Endodermal cell (in vitro differentiated cells): ENCODE results near the gene CCNA2. TPM values are rescaled to one million over a fixed set of nuclear protein-coding genes. Genes with fewer than 3 reads are reported as not detected.
A peak's percentile ranks its signal among the peaks of the same experiment; 100 is the strongest.

Experiments used
- DNase-seq: peaks from one replicate; pipeline ENCODE4 v3.0.0-alpha.2; 2017
- H3K27ac ChIP-seq: 2 replicates; pipeline ENCODE4 v1.5.1; 2013; ENCODE audit warnings: mild to moderate bottlenecking, low read depth, low read length, moderate library complexity
- H3K27me3 ChIP-seq: 2 replicates; pipeline ENCODE4 v1.6.1; 2013; ENCODE audit warnings: mild to moderate bottlenecking, low read length, moderate library complexity; ENCODE audit not compliant: insufficient read depth, control insufficient read depth, poor library complexity, severe bottlenecking
- H3K36me3 ChIP-seq: 2 replicates; pipeline ENCODE4 v1.7.0; 2013; ENCODE audit warnings: mild to moderate bottlenecking, low read length, moderate library complexity; ENCODE audit not compliant: control insufficient read depth, insufficient read depth
- H3K4me1 ChIP-seq: one replicate; pipeline ENCODE4 v1.7.0; 2013; ENCODE audit warnings: low read length; ENCODE audit not compliant: control insufficient read depth, insufficient read depth
- H3K4me3 ChIP-seq: 2 replicates; pipeline ENCODE4 v1.5.1; 2013; ENCODE audit warnings: mild to moderate bottlenecking, low read length, moderate library complexity
- H3K9ac ChIP-seq: 2 replicates; pipeline ENCODE4 v1.6.1; 2013; ENCODE audit warnings: mild to moderate bottlenecking, low read length, moderate library complexity; ENCODE audit not compliant: poor library complexity, severe bottlenecking; ENCODE audit errors: extremely low read depth
- H3K9me3 ChIP-seq: 2 replicates; pipeline ENCODE4 v1.6.1; 2013; ENCODE audit warnings: mild to moderate bottlenecking, low read length, moderate library complexity; ENCODE audit not compliant: control insufficient read depth
- H3K27ac Mint-ChIP-seq: 2 replicates; pipeline ENCODE4 v1.8.0; 2020; ENCODE audit warnings: mixed read lengths
- H3K27me3 Mint-ChIP-seq: 2 replicates; pipeline ENCODE4 v1.8.0; 2021; ENCODE audit warnings: mild to moderate bottlenecking, mixed read lengths; ENCODE audit not compliant: insufficient read depth
- H3K36me3 Mint-ChIP-seq: 2 replicates; pipeline ENCODE4 v1.8.0; 2020; ENCODE audit warnings: low read depth, mixed read lengths
- H3K4me1 Mint-ChIP-seq: 2 replicates; pipeline ENCODE4 v1.8.0; 2020; ENCODE audit warnings: mixed read lengths
- H3K4me3 Mint-ChIP-seq: 2 replicates; pipeline ENCODE4 v1.8.0; 2020; ENCODE audit warnings: mild to moderate bottlenecking, moderate library complexity, mixed read lengths
- H3K9me3 Mint-ChIP-seq: 2 replicates; pipeline ENCODE4 v1.8.0; 2020; ENCODE audit warnings: mild to moderate bottlenecking, mixed read lengths
- CTCF ChIP-seq: fragments of 200-600 bp; sonication (generic); conservative IDR thresholded peaks from 2 replicates; pipeline ENCODE4 v1.5.0; 2021; ENCODE audit warnings: antibody characterized with exemption, mild to moderate bottlenecking
- WGBS, 2 experiments: methylation state at CpG; one replicate each; pipeline versions ENCODE4 v1.1.5 to v1.1.7; 2013; ENCODE audit warnings: missing lambda C conversion rate in 2 of 2, mixed read lengths in 1 of 2; ENCODE audit not compliant: insufficient coverage in 1 of 2, insufficient read length in 1 of 2; 5-methylcytosine and 5-hydroxymethylcytosine counted together
- total RNA-seq, 2 donors: library from RNA; stranded (reverse); fragmentation: NEBNext Ultra II Directional in 1 of 2; extraction: Animal tissue kit (Norgen Biotek cat#: 25700) in 1 of 2; gene quantifications; 2 replicates in 1 of 2; 3 replicates in 1 of 2; pipeline ENCODE4 v1.2.1, GENCODE V29; 2021

CCNA2 gene
- total RNA-seq, 2 donors from 2014 or later, result 62.8 to 82.2 TPM

GRCh38 chr4:121800961-121801714, 22.5 kb downstream of the CCNA2 start, which contains the start of gene EXOSC9:
TSS of gene EXOSC9 (plus strand) at chr4:121801323. CDS start at chr4:121801425, 102 bp downstream.
- DNase-seq, result peak; percentile 98
- Histone ChIP-seq H3K9me3 (no peaks in the 10 kb centered on the region), H3K4me3 (peak within 1 kb of the TSS; percentile 93), H3K27ac (peak within 1 kb of the TSS; percentile 52), H3K36me3 (peaks cover 35% of the 10 kb centered on the region), H3K9ac (peak within 1 kb of the TSS; percentile 89), H3K4me1 (no peaks in the 10 kb centered on the region), H3K27me3 (no peaks in the 10 kb centered on the region)
- Mint-ChIP-seq H3K4me3 (peak within 1 kb of the TSS; percentile 86), H3K9me3 (no peaks in the 10 kb centered on the region), H3K4me1 (peaks cover 8% of the 10 kb centered on the region), H3K27ac (peak within 1 kb of the TSS; percentile 98), H3K27me3 (peaks cover 4% of the 10 kb centered on the region), H3K36me3 (peaks cover 27% of the 10 kb centered on the region)
- WGBS, 2 experiments, result 0 to 2% methylated on average over 20 to 48 of the region's 48 CpGs
- no peak for TF ChIP-seq CTCF

- Mint-ChIP-seq H3K36me3 (peaks cover 23% of the 10 kb centered on the region), H3K9me3 (no peaks in the 10 kb centered on the region), H3K4me1 (peaks cover 8% of the 10 kb centered on the region), H3K4me3 (peak overlapping the region; percentile 86), H3K27me3 (peaks cover 4% of the 10 kb centered on the region), H3K27ac (peak overlapping the region; percentile 98)
- Histone ChIP-seq H3K9me3 (no peaks in the 10 kb centered on the region), H3K36me3 (peaks cover 31% of the 10 kb centered on the region), H3K27me3 (no peaks in the 10 kb centered on the region), H3K27ac (peak overlapping the region; percentile 42), H3K9ac (peak overlapping the region; percentile 89), H3K4me1 (no peaks in the 10 kb centered on the region), H3K4me3 (peak overlapping the region; percentile 93)
- DNase-seq, result no peak
- WGBS, 2 experiments, result 73 to 92% methylated on average over 5 to 8 of the region's 8 CpGs
- no peak for TF ChIP-seq CTCF
Measured at GRCh38 chr4:121800638-121800960, 23.1 kb downstream of the CCNA2 start.

- peaks cover 17% of the 10 kb centered on the region for H3K36me3 Mint-ChIP-seq
- no peak for TF ChIP-seq CTCF
- no peak overlapping the region for H3K27ac Mint-ChIP-seq
- H3K27me3 Mint-ChIP-seq, result peaks cover 7% of the 10 kb centered on the region
- peak overlapping the region; percentile 93 for H3K4me3 ChIP-seq
- peaks cover 25% of the 10 kb centered on the region for H3K36me3 ChIP-seq
- H3K9ac ChIP-seq, result no peak overlapping the region
- H3K27me3 ChIP-seq, result no peaks in the 10 kb centered on the region
- no peaks in the 10 kb centered on the region for H3K9me3 Mint-ChIP-seq
- no peak overlapping the region for H3K4me3 Mint-ChIP-seq
- peaks cover 9% of the 10 kb centered on the region for H3K4me1 Mint-ChIP-seq
- DNase-seq, result no peak
- no peak overlapping the region for H3K27ac ChIP-seq
- no peaks in the 10 kb centered on the region for H3K4me1 ChIP-seq
- H3K9me3 ChIP-seq, result no peaks in the 10 kb centered on the region
- WGBS, 2 experiments, result 98 to 100% methylated on average over 1 to 3 of the region's 3 CpGs
Measured at GRCh38 chr4:121799867-121800501, 23.7 kb downstream of the CCNA2 start.
